Panc1 (cell line): ENCODE results near the gene KCNQ1. TPM values are rescaled to one million over a fixed set of nuclear protein-coding genes. Genes with fewer than 3 reads are reported as not detected.

Experiments
- ATAC-seq: fragments of 200-7000 bp; cut with Tn5 transposase; 2 replicates; pipeline ENCODE4 v1.9.1; 2020; ENCODE audit warnings: mild to moderate bottlenecking, moderate library complexity
- BruUV-seq: library from RNA; stranded (reverse); fragments of 400-500 nt; replicated peaks from 2 replicates; lab custom pipeline; 2021; lab: Mats Ljungman, UMichigan
- CTCF ChIA-PET: fragments of 300-600 bp; sonication (Branson Sonifier 250); formaldehyde crosslinking; loops from one replicate; lab custom pipeline; 2022; ENCODE audit warnings: antibody characterized with exemption; lab: Charles Lee
- POLR2A ChIA-PET: fragments of 300-600 bp; sonication (Branson Sonifier 250); formaldehyde crosslinking; loops from one replicate; lab custom pipeline; 2022; ENCODE audit warnings: antibody characterized with exemption; lab: Charles Lee
- DNase-seq: peaks from one replicate; pipeline ENCODE4 v3.0.0-alpha.2; 2010; ENCODE audit warnings: low read depth, low spot score
- H3K27ac ChIP-seq: 2 replicates; pipeline ENCODE4 v1.5.1; 2011; ENCODE audit warnings: mild to moderate bottlenecking, low read length, inconsistent platforms
- H3K27me3 ChIP-seq: fragments of 200-500 bp; sonication (Bioruptor generic); 2 replicates; pipeline ENCODE4 v1.6.0; 2014; ENCODE audit warnings: low read length, inconsistent platforms; ENCODE audit not compliant: control insufficient read depth, insufficient read depth
- H3K36me3 ChIP-seq: fragments of 200-500 bp; sonication (Bioruptor generic); 2 replicates; pipeline ENCODE4 v1.5.1; 2014; ENCODE audit warnings: inconsistent platforms, mild to moderate bottlenecking, low read length, moderate library complexity; ENCODE audit not compliant: control insufficient read depth, insufficient read depth
- H3K4me1 ChIP-seq: 2 replicates; pipeline ENCODE4 v1.5.1; 2011; ENCODE audit warnings: inconsistent platforms, mild to moderate bottlenecking, low read length, moderate library complexity; ENCODE audit not compliant: control insufficient read depth, insufficient read depth
- H3K4me3 ChIP-seq, 2 experiments: 2 replicates each; pipeline ENCODE4 v1.5.1; 2011 to 2012; ENCODE audit warnings: low read depth in 2 of 2, low read length in 2 of 2, mild to moderate bottlenecking in 2 of 2, inconsistent platforms in 1 of 2, moderate library complexity in 1 of 2
- H3K9me3 ChIP-seq: fragments of 200-500 bp; sonication (Bioruptor generic); 2 replicates; pipeline ENCODE4 v1.5.1; 2014; ENCODE audit warnings: low read depth, mild to moderate bottlenecking, inconsistent platforms, low read length, moderate library complexity; ENCODE audit not compliant: control insufficient read depth, insufficient read depth
- POLR2AphosphoS5 ChIP-seq: IDR thresholded peaks from 2 replicates; pipeline ENCODE4 v1.6.1; 2012; ENCODE audit warnings: mild to moderate bottlenecking, low read depth, low read length, moderate library complexity
- SIN3A ChIP-seq: IDR thresholded peaks from 2 replicates; pipeline ENCODE4 v1.6.1; 2012; ENCODE audit warnings: low read depth, mild to moderate bottlenecking, low read length, moderate library complexity, borderline replicate concordance; ENCODE audit not compliant: insufficient read depth
- TCF7L2 ChIP-seq: IDR thresholded peaks from 2 replicates; pipeline ENCODE4 v1.6.1; 2011; ENCODE audit warnings: mild to moderate bottlenecking, low read depth, low read length, inconsistent platforms
- in situ Hi-C: cut with HindIII; loops from 2 replicates; pipeline ENCODE4 v1.10.0; 2016; ENCODE audit warnings: low sequenced_read_pairs, low pct_unique_long_range_greater_than_20kb
- intact Hi-C: fragments of 100-400 bp; cut with micrococcal nuclease; formaldehyde crosslinking; loops from one replicate; pipeline ENCODE4 v1.10.0; 2022; ENCODE audit not compliant: unreplicated experiment
- total RNA-seq: library from RNA; stranded (reverse); gene quantifications from one replicate; pipeline ENCODE4 v1.2.1, GENCODE V29; 2021; ENCODE audit not compliant: unreplicated experiment
- TF ChIP-seq, protein P1 (sequence below), 2 experiments: IDR thresholded peaks; 2 replicates each; pipeline ENCODE4 v1.6.1; 2011 to 2012; ENCODE audit warnings: low read depth in 2 of 2, control low read depth in 1 of 2, low read length in 1 of 2, mild to moderate bottlenecking in 1 of 2, moderate library complexity in 1 of 2; ENCODE audit not compliant: insufficient read depth in 1 of 2
- TF ChIP-seq, protein P2 (sequence below): fragments of 450-650 bp; IDR thresholded peaks from 2 replicates; pipeline ENCODE4 v1.5.1; 2017; ENCODE audit warnings: mild to moderate bottlenecking

Gene KCNQ1
- total RNA-seq, 1 experiment from 2014 or later = 1.0 TPM

GRCh38 chr11:2578929-2579270 lies 134.1 kb downstream of the KCNQ1 start:
- Histone ChIP-seq H3K4me1 (no peaks in the 10 kb centered on the region), H3K36me3 (no peaks in the 10 kb centered on the region), H3K4me3 (no peak overlapping the region), H3K9me3 (no peaks in the 10 kb centered on the region), H3K27ac (no peak overlapping the region), H3K27me3 (no peaks in the 10 kb centered on the region)
- in situ Hi-C loops = no loop called here
- no peak for ATAC-seq
- ChIA-PET CTCF (no interaction called here), POLR2A (no interaction called here)
- no TSS peak for BruUV-seq
- intact Hi-C loops = no loop called here
- DNase-seq = no peak
- no peak for TF ChIP-seq POLR2AphosphoS5
- no peak for TF ChIP-seq SIN3A
- TF ChIP-seq, protein P1, sequence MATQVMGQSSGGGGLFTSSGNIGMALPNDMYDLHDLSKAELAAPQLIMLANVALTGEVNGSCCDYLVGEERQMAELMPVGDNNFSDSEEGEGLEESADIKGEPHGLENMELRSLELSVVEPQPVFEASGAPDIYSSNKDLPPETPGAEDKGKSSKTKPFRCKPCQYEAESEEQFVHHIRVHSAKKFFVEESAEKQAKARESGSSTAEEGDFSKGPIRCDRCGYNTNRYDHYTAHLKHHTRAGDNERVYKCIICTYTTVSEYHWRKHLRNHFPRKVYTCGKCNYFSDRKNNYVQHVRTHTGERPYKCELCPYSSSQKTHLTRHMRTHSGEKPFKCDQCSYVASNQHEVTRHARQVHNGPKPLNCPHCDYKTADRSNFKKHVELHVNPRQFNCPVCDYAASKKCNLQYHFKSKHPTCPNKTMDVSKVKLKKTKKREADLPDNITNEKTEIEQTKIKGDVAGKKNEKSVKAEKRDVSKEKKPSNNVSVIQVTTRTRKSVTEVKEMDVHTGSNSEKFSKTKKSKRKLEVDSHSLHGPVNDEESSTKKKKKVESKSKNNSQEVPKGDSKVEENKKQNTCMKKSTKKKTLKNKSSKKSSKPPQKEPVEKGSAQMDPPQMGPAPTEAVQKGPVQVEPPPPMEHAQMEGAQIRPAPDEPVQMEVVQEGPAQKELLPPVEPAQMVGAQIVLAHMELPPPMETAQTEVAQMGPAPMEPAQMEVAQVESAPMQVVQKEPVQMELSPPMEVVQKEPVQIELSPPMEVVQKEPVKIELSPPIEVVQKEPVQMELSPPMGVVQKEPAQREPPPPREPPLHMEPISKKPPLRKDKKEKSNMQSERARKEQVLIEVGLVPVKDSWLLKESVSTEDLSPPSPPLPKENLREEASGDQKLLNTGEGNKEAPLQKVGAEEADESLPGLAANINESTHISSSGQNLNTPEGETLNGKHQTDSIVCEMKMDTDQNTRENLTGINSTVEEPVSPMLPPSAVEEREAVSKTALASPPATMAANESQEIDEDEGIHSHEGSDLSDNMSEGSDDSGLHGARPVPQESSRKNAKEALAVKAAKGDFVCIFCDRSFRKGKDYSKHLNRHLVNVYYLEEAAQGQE (IDR thresholded peaks at IDR 0.05; ENCODE audit: insufficient read depth in 1 of 2, low read depth in 2 of 2, low read length in 1 of 2) = no peak
- no peak for TF ChIP-seq TCF7L2
- TF ChIP-seq, protein P2, sequence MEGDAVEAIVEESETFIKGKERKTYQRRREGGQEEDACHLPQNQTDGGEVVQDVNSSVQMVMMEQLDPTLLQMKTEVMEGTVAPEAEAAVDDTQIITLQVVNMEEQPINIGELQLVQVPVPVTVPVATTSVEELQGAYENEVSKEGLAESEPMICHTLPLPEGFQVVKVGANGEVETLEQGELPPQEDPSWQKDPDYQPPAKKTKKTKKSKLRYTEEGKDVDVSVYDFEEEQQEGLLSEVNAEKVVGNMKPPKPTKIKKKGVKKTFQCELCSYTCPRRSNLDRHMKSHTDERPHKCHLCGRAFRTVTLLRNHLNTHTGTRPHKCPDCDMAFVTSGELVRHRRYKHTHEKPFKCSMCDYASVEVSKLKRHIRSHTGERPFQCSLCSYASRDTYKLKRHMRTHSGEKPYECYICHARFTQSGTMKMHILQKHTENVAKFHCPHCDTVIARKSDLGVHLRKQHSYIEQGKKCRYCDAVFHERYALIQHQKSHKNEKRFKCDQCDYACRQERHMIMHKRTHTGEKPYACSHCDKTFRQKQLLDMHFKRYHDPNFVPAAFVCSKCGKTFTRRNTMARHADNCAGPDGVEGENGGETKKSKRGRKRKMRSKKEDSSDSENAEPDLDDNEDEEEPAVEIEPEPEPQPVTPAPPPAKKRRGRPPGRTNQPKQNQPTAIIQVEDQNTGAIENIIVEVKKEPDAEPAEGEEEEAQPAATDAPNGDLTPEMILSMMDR = no peak

DNA sequence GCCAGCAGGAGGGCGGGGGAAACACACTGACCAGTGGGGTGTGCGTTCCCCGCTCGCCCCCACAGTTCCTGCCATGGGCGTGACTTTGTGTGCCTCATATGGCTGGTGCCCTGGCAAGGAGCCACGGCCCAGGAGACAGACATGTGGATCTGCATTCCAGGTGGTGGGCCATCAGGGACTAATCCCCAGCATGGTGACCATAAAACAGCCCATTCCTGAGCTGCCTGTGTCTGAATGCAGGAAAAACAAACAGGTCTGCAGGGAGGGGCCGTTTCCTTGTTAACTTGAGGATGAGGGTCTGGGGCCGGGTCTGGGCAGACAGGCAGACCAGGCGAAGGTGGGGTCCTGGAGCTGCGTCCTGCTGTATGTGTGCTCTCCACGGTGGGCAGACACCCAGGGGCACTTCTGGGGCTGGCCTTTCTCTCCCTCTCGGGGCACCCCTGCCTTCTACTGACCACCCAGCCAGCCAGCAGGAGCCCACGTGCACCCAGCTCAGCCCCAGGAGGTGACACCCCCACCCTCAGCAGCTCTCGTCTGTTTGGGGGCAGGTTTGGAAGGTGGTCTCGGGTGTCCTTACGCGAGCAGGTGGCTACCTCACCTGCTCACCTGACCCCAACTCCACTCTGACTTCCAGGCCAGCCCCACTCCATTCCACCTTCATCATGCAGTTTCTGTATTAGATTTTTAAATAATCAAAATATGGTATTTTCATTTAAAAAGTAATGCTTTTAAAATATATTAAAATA lies 134.7 kb downstream of the KCNQ1 start:
- DNase-seq = no peak
- no peak for TF ChIP-seq SIN3A
- TF ChIP-seq, protein P1 (IDR thresholded peaks at IDR 0.05; ENCODE audit: insufficient read depth in 1 of 2, low read depth in 2 of 2, low read length in 1 of 2) = no peak
- TF ChIP-seq, protein P2 = no peak
- no peak for TF ChIP-seq POLR2AphosphoS5
- no peak for TF ChIP-seq TCF7L2
- Histone ChIP-seq H3K4me1 (no peaks in the 10 kb centered on the region), H3K36me3 (no peaks in the 10 kb centered on the region), H3K27me3 (no peaks in the 10 kb centered on the region), H3K27ac (no peak overlapping the region), H3K4me3 (no peak overlapping the region), H3K9me3 (no peaks in the 10 kb centered on the region)
- in situ Hi-C loops (no loop called here), intact Hi-C loops (no loop called here)
- no peak for ATAC-seq
- CTCF ChIA-PET = no interaction called here
- POLR2A ChIA-PET = no interaction called here
- no TSS peak for BruUV-seq
